ENCODE measurements around the gene ZNF324B. TPM values are rescaled to one million over a fixed set of nuclear protein-coding genes. Genes with fewer than 3 reads are reported as not detected.
A peak's percentile ranks its signal among the peaks of the same experiment; 100 is the strongest.

Gene ZNF324B
- total RNA-seq, 1 donor from 2014 or later: 14.3 TPM

DNA sequence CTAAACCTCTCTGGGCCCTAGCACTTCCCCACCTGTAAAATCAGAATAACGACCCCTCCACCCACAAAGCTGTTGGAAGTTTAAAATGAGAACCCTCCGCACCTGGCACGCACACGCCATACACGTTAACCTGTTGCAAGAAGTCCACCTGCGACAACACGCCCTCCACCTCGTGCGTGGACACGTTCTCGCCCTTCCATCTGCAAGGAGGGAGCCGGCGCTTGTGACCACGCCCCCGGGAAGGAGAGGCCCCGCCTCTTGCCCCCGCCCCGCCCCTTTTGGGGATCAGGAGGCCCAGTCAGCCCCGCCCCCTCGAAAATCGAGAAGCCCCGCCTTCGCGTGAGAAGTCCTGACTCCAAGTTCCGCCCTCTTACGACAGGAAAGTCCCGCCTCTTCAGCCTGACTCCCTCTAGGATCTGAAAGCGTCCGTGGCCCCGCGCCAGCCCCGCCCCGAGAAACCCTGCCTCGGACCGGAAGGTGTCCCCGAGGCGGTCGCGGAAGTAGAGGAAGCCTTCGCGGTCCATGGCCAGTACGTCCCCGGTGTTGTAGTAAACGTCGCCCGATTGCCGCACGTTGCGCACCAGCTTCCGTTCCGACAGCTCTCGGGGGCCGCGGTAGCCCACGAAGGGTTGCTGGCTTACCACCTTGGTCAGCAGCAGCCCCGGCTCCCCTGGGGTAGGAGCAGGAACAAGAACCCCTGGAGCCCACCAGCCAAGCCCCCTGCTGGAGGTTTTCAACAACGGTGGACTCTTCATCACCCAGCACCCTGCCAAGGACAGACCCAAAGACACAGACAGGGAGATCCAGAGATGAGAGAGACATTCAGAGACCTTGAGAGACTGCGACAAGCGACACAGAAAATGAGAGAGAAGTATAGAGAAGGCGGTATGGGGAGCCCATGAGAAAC lies 47.9 kb downstream of the ZNF324B start:
- Mint-ChIP-seq H3K4me1 (ENCODE audit: low read depth) (peaks cover 21% of the 10 kb centered on the region), H3K9me3 (peaks cover 7% of the 10 kb centered on the region), H3K27me3 (ENCODE audit: insufficient read depth) (peaks cover 7% of the 10 kb centered on the region), H3K27ac (peak overlapping the region; percentile 91), H3K4me3 (peak overlapping the region; percentile 91), H3K36me3 (ENCODE audit: low read depth) (peaks cover 4% of the 10 kb centered on the region)
- peak; percentile 96 for DNase-seq (ENCODE audit: low spot score)
- intact Hi-C loops (cut with micrococcal nuclease): loop anchor here (1.0 to 2.0 kb wide), 14 partner anchors 10 to 316 kb away; partner anchors contain the start of genes ERVK3-1, MZF1, TRIM28 and ZBTB45

DNA sequence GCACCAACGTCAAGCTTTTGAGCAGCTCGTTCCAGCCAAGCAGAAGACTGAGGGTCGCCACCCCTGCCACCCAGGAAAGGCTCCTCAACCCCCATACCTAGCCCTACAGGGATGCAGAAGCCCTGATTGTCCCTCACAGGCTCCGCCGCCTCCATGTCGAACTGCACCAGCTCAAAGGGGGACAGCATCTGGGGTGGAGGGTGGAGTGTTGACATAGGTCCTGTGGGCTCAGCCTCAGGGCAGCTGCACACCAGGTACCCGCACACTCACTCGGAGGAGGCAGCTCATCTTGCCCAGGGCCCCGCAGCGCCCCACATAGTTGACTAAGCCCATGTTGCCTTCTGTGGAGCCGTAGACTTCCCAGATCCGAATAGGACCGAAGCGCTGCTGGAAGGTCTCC lies 48.8 kb downstream of the ZNF324B start:
- intact Hi-C loops (cut with micrococcal nuclease): no loop called here
- H3K4me1 Mint-ChIP-seq (ENCODE audit: low read depth): peaks cover 17% of the 10 kb centered on the region
- no peak for DNase-seq (ENCODE audit: low spot score)
- H3K36me3 Mint-ChIP-seq (ENCODE audit: low read depth): peaks cover 1% of the 10 kb centered on the region
- no peak overlapping the region for H3K27ac Mint-ChIP-seq
- H3K4me3 Mint-ChIP-seq: peak overlapping the region; percentile 91
- H3K27me3 Mint-ChIP-seq (ENCODE audit: insufficient read depth): peaks cover 7% of the 10 kb centered on the region
- peaks cover 7% of the 10 kb centered on the region for H3K9me3 Mint-ChIP-seq

Other genes with a start within 250 kb of the ZNF324B start
- 51.8 and 56.1 TPM in 2 replicates for gene ZNF544, start 222.7 kb upstream of the ZNF324B start, total RNA-seq
- gene ZNF8, start 172.7 kb upstream of the ZNF324B start, total RNA-seq: 4.0 and 4.4 TPM in 2 replicates
- gene ERVK3-1, start 146.2 kb upstream of the ZNF324B start, total RNA-seq: 87.1 and 96.7 TPM in 2 replicates
- gene ZSCAN22, start 124.6 kb upstream of the ZNF324B start, total RNA-seq: 4.7 and 4.8 TPM in 2 replicates
- 7.1 and 7.7 TPM in 2 replicates for gene A1BG, start 98.1 kb upstream of the ZNF324B start, total RNA-seq
- 0.76 and 0.93 TPM in 2 replicates for gene ZNF497, start 88.9 kb upstream of the ZNF324B start, total RNA-seq
- gene ZNF837, start 70.6 kb upstream of the ZNF324B start, total RNA-seq: 0.86 and 1.4 TPM in 2 replicates
- gene RPS5, start 64.4 kb upstream of the ZNF324B start, total RNA-seq: 1,157 and 1,161 TPM in 2 replicates
- gene RNF225, start 56.0 kb upstream of the ZNF324B start, total RNA-seq: 0.65 and 1.6 TPM in 2 replicates
- 17.8 and 20.6 TPM in 2 replicates for gene ZNF584, start 43.0 kb upstream of the ZNF324B start, total RNA-seq
- 3.4 and 3.5 TPM in 2 replicates for gene ZNF132, start 11.5 kb upstream of the ZNF324B start, total RNA-seq
- gene ZNF324, start 15.5 kb downstream of the ZNF324B start, total RNA-seq: 12.8 and 15.5 TPM in 2 replicates
- gene ZNF446, start 24.7 kb downstream of the ZNF324B start, total RNA-seq: 6.6 and 6.7 TPM in 2 replicates
- 23.3 and 24.7 TPM in 2 replicates for gene SLC27A5, start 60.4 kb downstream of the ZNF324B start, total RNA-seq
- 15.9 and 17.4 TPM in 2 replicates for gene ZBTB45, start 68.2 kb downstream of the ZNF324B start, total RNA-seq
- gene TRIM28, start 92.4 kb downstream of the ZNF324B start, total RNA-seq: 664 and 687 TPM in 2 replicates
- 109 and 114 TPM in 2 replicates for gene CHMP2A, start 103.5 kb downstream of the ZNF324B start, total RNA-seq
- 147 and 164 TPM in 2 replicates for gene UBE2M, start 107.0 kb downstream of the ZNF324B start, total RNA-seq
- gene MZF1, start 121.7 kb downstream of the ZNF324B start, total RNA-seq: 19.6 and 21.6 TPM in 2 replicates